ENCODE measurements around the gene COMMD3. TPM values are rescaled to one million over a fixed set of nuclear protein-coding genes. Genes with fewer than 3 reads are reported as not detected.

Gene COMMD3
- total RNA-seq, 4 donors from 2014 or later, result 29.9 to 41.3 (median 31.4) TPM

DNA sequence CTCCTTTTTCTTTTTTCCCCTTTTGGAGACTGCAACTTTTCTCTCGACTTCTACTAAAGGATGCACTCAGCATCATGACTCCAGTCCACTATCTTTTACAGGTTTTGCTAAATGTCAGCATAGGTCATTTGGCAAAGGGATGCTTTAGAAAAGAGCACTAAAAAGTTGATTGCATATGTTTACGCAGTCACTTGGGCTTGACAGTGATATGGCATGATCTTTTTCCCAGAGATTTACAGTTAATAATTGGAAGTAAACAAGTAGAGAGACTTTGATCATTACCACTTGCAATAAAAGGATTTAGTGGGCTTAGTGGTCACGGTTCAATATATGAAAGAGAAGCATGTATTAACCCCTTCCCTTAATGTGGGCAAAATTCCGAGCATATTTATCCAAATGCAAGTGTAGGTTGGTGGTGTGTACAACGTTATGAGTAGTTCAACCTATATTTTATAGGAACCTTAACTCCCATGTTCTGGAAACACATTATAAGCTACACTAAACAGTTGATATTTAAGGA, 6.5 kb downstream of the COMMD3 start:
- TF ChIP-seq POLR2A (IDR thresholded peaks at IDR 0.05), result no peak
- TF ChIP-seq, protein P1, sequence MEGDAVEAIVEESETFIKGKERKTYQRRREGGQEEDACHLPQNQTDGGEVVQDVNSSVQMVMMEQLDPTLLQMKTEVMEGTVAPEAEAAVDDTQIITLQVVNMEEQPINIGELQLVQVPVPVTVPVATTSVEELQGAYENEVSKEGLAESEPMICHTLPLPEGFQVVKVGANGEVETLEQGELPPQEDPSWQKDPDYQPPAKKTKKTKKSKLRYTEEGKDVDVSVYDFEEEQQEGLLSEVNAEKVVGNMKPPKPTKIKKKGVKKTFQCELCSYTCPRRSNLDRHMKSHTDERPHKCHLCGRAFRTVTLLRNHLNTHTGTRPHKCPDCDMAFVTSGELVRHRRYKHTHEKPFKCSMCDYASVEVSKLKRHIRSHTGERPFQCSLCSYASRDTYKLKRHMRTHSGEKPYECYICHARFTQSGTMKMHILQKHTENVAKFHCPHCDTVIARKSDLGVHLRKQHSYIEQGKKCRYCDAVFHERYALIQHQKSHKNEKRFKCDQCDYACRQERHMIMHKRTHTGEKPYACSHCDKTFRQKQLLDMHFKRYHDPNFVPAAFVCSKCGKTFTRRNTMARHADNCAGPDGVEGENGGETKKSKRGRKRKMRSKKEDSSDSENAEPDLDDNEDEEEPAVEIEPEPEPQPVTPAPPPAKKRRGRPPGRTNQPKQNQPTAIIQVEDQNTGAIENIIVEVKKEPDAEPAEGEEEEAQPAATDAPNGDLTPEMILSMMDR (IDR thresholded peaks at IDR 0.05), result no peak
- no peak overlapping the region for H3K4me3 ChIP-seq (replicated peaks in 1 of 3)
- no peaks in the 10 kb centered on the region for H3K27me3 ChIP-seq
- 88 to 92% methylated on average over 5 of the region's 5 CpGs for WGBS, 2 donors
- H3K9me3 ChIP-seq, result no peaks in the 10 kb centered on the region
- intact Hi-C loops (cut with DNase I), result loop anchor here (10.0 kb wide), 2 partner anchors 318 to 798 kb away; partner anchors contain the start of genes DNAJC1 and SKIDA1
- no peak overlapping the region for H3K27ac ChIP-seq
- no peak for DNase-seq
- peaks cover 13 to 28% of the 10 kb centered on the region in 2 donors for H3K4me1 ChIP-seq
- H3K36me3 ChIP-seq, result no peaks in the 10 kb centered on the region

DNA sequence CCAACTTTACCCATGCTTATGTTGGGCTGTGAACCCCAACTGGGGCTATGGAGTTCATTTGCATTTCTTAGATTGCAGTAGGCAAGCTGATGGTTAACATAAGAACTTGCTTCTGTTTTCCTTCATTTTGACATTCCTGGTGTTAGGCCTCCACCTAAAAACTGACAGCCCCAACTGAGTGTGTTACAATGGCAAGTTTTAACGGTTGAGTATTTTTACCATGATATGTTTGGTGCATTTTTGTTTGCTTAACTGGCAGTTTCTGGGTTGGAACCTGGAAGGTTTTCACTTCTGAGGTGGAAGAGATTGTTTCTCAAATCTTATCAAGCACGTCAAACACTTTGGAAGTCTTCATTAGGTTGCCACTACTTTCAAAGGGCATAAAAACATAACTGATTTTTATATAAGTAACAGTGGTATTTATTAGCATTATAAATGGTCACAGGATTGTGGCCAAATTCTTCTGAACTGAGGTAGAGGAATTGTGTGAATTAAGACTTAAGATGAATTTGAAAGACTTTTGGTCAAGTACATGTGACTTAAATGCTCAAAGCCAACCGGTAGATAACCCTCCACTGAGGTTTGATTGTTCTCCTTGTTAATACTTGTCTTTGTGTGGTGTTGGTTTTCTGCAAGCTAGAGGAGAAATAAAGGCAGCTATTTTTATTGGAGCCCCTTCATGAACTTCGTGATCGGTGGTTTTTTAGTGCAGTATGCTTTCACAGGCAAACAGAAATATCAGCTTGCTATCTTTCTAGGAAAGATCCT, 7.5 kb downstream of the COMMD3 start:
- Histone ChIP-seq H3K4me3 (replicated peaks in 1 of 3) (no peak overlapping the region), H3K36me3 (peaks cover 0 to 1% of the 10 kb centered on the region in 2 donors), H3K27ac (no peak overlapping the region), H3K4me1 (peaks cover 13 to 24% of the 10 kb centered on the region in 2 donors), H3K27me3 (no peaks in the 10 kb centered on the region), H3K9me3 (no peaks in the 10 kb centered on the region)
- TF ChIP-seq, protein P1 (IDR thresholded peaks at IDR 0.05), result no peak
- TF ChIP-seq POLR2A (IDR thresholded peaks at IDR 0.05), result no peak
- intact Hi-C loops (cut with DNase I), result loop anchor here (10.0 kb wide), 2 partner anchors 319 to 799 kb away; partner anchors contain the start of genes DNAJC1 and SKIDA1
- no peak for DNase-seq
- WGBS, 2 donors, result 91 to 97% methylated on average over 5 of the region's 5 CpGs

DNA sequence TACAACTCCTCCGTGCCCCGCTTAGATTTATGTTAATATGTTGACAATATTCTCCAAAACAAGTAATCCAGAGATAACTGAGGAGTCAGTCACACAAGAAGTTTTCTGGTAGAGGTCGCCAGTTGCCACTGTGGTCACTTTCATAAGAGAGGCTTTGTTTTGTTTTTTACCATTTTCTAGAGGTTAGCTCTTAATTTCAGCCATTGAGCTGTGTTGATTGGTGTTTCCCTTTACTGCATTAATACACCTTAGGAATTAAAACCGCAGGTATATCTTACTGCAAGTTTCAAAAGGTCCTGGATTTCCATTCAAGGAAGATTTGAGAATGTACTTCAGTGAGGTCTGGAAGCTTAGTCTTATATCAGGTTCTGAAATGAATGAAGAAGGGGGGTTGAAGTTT, 8.2 kb downstream of the COMMD3 start:
- Histone ChIP-seq H3K27me3 (no peaks in the 10 kb centered on the region), H3K4me3 (replicated peaks in 1 of 3) (no peak overlapping the region), H3K9me3 (no peaks in the 10 kb centered on the region), H3K36me3 (peaks cover 5 to 8% of the 10 kb centered on the region in 2 donors), H3K27ac (no peak overlapping the region), H3K4me1 (peaks cover 13 to 24% of the 10 kb centered on the region in 2 donors)
- intact Hi-C loops (cut with DNase I), result loop anchor here (10.0 kb wide), 2 partner anchors 320 to 800 kb away; partner anchors contain the start of genes DNAJC1 and SKIDA1
- WGBS, 2 donors, result 91 to 93% methylated on average over 4 of the region's 4 CpGs
- DNase-seq, result no peak
- TF ChIP-seq, protein P1 (IDR thresholded peaks at IDR 0.05), result no peak
- TF ChIP-seq POLR2A (IDR thresholded peaks at IDR 0.05), result no peak

DNA sequence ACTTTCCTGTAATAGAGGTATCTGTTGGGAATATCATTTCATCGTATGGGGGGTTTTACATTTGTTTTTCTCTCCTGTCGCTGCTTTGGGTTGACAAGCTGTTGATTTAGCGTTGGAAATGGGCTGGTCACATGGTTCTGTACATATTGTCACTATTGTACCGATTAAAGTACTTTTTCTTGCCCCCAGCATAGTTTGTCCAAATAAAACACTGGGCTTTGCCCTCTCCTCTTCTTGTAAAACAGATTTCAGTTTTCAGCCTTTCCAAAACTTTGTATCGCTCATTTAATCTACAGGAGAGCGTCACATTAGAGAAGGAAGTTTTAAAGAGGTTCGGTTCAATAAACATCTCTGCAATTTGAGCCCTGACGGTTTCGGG, 8.7 kb downstream of the COMMD3 start:
- intact Hi-C loops (cut with DNase I), result loop anchor here (10.0 kb wide), 2 partner anchors 320 to 800 kb away; partner anchors contain the start of genes DNAJC1 and SKIDA1
- 6 to 9% methylated on average over 9 of the region's 9 CpGs for WGBS, 2 donors
- peaks cover 13 to 23% of the 10 kb centered on the region in 2 donors for H3K4me1 ChIP-seq

More for the DNA sequence above, 8.7 kb downstream of the COMMD3 start:
- no peak for DNase-seq
- peaks cover 10 to 13% of the 10 kb centered on the region in 2 donors for H3K36me3 ChIP-seq
- no peaks in the 10 kb centered on the region for H3K9me3 ChIP-seq
- TF ChIP-seq POLR2A (IDR thresholded peaks at IDR 0.05), result no peak
- TF ChIP-seq, protein P1 (IDR thresholded peaks at IDR 0.05), result no peak
- no peak overlapping the region for H3K27ac ChIP-seq
- H3K4me3 ChIP-seq (replicated peaks in 1 of 3), result peak overlapping the region in 1 of 3 donors; percentile 34
- no peaks in the 10 kb centered on the region for H3K27me3 ChIP-seq

All from thyroid gland (tissue), 4 donors.